HL-60/S4 (cell line): ENCODE data around the gene LCN10.

Experiments used
- in situ Hi-C: fragments of 300-500 bp; cut with MboI; formaldehyde crosslinking; loops from 2 replicates; pipeline ENCODE4 v1.14.3; 2022; ENCODE audit warnings: low sequenced_read_pairs

Gene LCN10

DNA sequence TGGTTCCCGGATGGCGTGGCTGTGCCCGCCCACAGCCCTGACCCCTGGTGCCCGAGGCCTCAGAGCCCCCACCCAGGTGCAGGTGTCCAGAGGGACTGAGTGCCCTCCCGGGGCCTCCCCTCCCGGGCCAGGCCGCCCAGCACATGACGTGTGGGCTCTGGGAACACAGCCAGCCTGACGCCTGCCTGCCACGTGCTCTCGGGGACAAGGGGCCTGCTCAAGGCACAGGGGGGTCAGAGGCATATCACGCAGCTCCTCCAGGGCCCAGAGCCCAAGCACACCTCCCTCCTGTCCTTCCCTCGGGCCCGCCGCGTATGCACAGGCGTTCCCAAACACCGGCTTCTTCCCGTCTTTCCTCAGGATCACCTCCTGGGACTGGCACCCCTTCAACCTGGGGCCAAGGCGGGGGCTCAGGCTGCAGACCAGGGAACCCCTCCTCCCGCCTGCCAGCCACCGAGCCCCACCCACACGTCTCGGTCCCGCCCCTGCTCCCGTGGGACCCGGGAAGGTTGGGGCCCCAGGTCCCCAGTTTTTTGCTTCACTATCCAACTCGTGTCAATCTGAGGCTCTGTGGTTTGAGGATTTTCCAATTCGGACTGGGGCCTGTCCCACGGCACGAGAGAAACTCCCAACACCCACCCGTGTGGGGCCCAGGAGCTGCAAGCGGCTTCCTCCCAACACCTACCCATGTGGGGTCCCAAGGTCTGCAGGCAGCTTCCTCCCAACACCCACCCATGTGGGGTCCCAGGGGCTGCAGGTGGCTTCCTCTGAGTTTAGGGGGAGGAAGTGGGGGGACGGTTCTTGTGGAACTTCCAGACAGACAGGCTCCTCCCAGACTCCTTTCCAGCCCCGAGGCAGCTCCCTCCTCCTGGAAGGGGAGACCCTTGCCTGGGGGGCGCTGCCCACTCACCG is 1.5 kb downstream of the LCN10 start:
- in situ Hi-C loops = no loop called here

DNA sequence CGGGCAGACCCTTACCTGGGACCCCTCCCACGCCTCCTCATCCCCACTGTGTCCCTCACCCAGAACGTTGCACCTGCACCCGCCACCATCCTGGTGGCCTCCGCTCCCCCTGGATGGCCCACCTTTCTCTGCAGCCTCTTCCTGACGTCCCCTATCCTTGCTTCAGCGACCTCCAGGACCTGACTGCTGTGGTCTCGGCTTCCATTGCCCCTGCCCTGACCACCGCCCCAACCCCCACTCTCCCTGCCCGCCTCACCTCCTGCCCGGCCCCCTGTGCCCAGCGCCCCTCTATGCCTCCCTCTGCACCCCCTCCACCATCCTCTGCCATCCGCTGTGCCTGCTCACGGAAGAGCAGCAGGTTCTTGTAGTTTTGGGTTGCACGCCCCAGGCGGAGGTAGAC is 2.2 kb downstream of the LCN10 start:
- in situ Hi-C loops = no loop called here

DNA sequence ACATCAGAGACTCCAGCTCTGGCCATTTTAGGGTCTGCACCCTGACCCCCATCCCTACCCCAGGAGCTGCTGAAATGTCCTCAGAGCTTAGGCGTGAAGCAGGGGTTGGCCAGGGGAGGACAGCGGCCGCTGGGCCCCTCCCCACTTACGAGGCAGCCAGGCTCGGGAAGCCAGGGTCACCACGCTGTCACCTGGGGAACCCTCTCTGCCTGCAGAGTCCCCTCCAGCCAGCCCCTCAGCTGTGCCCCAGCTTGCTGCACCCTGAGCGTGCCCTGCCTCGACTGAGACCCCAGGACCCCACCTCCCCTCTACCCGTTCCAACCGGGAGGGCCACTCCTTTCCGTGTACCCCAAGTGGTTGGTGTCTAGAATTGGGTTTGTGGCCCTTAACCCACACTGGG is 2.7 kb downstream of the LCN10 start:
- in situ Hi-C loops = no loop called here

DNA sequence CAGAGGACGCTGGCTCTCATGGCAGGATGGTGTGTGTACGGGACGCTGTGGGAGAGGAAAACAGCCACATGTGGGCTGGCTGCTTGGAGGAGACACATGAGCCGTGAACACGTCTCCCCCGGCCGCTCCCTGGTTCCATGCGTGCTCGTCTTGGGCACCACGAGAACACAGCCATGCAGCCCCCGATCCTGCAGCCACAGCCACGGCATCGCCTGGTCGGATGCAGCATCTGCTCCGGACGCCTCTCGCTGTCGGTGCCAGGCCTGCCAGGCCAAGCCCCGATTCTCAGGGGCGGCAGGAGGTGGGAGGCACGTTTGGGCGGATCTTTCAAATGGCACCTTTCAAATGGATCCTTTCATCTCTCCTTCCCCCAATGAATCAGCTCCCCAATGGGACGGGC is 3.2 kb downstream of the LCN10 start:
- in situ Hi-C loops = no loop called here

DNA sequence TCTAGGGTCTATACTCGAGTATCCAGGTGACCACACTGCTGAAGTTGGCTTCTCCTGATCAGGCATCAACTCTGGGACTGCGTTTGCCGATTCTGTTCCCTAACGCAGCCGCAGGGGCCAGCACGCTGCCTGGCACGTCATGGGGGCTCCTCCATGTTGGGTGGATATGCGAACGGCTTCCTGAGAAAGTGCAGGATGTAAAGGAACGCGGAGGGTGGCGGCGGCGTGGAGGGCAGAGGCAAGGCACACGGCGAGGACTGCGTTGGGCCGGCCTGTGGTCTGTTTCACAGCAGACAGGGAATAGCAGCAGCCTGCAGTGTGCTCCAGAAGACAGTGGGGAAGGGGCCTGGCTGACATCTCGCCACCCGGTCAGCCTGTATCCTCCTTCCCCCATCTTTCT is 3.8 kb downstream of the LCN10 start:
- in situ Hi-C loops = no loop called here

DNA sequence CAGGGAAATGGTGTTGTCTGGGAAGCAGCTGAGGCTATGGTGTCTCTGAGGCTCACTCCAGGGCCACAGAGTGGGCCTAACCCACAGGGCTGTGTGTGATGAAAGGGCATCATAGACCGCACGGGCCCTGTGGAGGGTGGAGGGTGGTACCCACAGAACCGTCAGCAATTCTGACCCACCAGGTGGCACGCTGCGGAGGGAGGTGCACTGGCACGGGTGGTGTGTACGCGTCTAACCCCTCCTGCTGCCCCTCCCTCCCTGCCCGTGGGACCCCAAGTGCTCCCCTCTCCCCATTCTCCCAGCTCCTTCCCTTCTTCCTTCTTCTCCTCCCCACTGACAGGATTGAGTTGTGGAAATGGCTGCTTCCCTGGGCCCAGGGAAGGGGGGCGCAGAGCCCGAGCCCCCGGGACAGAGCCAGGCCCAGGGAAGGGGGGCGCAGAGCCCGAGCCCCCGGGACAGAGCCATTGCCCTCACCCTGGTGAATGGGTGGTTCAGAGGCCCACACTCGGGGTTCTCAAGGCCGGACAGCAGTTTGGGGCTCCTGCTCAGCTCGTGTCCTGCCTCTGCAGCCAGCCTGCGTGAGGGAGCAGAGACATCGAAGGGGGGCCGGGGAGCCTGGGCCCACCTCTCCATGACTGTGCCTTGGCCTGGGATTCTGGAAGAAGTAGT is 6.8 kb downstream of the LCN10 start:
- in situ Hi-C loops = no loop called here

DNA sequence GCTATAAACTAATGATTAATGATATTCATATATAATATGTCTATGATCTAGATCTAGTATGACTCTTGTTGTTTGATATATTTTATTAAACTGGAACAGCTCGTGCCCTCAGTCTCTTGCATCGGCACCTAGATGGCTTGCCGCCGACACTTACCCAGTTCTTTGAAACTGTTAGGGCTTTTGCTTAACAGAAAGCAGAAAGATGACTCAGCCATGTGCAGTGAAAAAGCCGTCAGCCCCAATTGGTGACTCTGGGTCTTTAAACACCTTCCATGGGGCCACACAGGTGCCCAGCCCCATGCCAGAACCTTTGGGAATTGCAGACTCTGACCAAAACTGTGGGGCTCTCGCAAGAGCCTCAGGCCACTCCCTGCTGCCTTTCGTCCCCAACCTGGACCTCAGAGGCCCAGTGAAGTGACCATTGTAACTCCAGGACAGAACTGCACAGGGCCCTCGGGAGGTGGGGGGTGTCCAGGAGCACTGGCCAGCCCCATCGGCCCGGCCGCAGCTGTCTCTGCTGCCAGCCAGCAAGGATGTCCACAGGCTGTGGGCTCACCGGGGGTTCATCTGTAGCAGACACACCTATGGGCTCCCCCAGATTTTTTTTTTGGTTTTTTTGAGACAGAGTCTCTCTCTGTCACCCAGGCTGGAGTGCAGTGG is 7.8 kb downstream of the LCN10 start:
- in situ Hi-C loops = no loop called here

DNA sequence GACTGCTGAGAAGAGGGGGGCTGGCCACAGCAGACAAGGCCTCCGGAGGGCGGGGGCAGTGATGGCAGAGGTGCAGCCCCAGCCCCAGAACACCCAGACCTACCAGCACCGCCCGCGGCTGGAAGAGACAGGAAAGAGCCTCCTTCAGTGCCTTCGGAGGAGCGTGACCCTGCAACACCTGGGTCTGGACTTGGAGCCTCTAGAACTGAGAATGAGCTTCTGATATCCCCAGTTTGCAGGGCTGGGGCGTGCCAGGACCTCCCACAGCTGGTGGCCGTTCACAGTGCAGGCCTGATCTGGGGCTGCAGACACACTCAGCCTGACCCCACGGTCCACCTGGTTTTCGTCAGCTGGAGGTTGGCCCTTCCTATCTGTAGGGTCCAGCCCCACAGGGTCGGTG is 9.1 kb downstream of the LCN10 start:
- in situ Hi-C loops = no loop called here

DNA sequence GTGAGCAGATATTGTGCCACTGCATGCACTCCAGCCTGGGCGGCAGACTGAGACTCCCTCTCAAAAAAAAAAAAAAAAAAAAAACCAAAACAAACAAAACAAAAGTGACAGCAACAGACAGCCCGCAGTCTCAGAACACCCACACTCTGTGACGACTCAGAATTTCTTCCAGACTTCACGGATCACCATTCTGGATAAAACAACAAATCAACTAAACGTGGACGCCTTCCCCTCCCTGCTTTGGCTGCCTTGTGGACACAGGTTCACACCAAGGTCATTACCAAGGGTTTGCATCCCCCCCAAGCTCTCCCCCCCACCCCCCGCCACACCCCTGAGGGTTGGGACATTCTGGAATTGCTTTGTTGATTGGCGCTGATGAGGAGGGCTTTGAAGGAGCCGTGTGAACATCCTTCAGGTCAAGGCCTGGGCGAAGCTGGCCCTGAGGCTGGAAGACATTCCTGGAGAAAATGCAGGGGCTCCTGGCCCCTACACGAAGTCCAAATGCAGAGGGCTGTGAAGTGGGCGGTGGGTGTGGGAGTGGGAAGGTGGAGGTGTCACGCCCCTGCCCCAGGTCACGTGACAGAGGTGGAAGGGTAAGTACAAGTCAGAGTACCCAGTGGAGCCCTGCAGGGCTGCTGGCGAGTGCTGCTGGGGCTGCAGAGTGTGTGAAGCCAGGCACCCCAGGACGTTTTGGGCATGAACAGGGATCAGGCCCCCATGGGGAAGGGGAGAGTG is 10.1 kb downstream of the LCN10 start:
- in situ Hi-C loops = no loop called here

DNA sequence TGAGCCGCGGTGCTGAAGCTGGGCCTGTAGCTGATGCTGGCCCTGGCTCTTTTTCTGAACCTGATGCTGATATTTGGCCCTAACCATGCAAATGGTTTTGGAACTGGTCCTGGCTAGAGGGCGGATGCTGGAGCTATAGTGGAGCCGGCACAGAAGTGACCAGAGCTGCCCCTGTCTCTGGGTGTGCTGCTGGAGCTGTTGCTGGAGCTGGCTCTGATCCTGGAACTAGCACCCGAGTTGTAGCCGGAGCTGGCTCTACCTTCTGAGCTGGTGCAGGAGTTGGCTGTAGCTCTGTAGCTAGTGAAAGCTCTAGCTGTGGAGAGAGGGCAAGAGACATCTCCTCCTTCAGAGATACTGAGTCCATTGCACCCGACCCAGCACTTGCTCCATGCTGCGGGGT is 12.8 kb downstream of the LCN10 start:
- in situ Hi-C loops = no loop called here

DNA sequence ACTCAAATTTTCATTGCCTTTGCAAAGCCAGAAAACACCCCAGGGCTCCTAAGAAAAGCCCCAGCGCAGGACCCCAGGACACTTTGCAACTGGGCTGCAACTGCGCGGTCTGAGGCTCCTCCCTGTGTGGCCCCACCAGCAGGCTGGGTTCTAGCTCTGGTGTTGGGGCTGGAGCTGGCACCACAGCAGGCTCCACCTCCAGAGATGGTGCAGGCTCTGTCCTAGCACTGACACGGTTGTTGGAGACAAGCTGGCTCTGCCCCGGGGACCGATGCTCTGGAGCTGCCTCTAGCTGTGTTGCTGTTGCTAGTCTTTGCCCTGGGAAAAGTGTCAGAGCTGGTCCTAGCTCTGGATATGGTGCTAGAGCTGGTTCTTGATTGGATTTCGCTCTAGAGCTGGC is 13.6 kb downstream of the LCN10 start:
- in situ Hi-C loops = no loop called here

DNA sequence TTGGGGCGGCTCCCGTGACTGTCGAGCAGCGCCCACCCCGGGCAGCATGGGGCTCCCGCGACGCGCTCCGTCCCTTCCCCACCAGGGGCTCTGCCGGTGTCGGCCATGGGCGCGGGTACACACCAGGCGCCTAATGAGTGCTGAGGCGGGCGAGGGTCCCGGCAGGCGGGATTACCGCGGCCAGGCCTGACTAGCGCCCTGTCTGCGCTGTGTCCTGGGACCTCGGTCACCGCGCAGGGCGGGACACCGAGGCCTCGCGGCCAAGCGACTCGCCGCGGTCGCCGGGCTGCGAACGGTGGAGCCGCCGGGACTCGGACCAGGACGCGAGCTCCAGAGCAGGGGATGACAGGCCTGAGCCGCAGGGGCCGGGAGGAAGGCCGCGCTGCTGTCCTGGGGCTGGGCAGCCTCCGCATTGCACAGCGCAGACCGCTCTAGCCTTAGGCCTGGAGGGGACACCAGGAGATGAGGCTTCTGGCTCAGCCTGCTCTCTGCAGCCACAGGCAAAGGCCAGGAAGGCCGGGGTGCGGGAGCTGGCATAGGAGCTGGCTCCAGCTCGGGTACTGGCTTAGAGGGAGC is 14.1 kb downstream of the LCN10 start:
- in situ Hi-C loops = no loop called here

DNA sequence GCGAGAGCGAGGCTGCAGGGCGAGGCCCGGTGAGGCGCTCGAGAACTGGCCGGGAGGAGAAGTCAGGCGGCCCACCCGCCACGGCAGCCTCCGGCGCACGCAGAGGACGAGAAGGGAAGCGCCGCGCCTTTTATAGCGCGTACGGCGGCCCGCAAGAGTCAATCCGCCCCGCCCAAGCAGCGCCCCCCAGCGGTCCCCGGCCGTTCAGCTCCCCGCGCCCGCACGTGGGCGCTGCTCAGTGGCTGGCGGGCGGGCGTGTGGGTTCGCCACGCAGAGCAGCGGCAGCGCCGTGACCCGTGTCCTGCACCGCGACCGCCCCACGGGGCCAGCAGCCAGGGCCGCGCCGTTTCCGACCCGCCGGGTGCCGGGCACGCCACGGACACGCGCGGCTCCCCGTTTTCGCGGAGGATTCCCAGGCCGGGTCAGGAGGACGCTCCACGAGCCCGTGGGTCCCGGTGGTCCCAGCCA is 14.6 kb downstream of the LCN10 start:
- in situ Hi-C loops = no loop called here

DNA sequence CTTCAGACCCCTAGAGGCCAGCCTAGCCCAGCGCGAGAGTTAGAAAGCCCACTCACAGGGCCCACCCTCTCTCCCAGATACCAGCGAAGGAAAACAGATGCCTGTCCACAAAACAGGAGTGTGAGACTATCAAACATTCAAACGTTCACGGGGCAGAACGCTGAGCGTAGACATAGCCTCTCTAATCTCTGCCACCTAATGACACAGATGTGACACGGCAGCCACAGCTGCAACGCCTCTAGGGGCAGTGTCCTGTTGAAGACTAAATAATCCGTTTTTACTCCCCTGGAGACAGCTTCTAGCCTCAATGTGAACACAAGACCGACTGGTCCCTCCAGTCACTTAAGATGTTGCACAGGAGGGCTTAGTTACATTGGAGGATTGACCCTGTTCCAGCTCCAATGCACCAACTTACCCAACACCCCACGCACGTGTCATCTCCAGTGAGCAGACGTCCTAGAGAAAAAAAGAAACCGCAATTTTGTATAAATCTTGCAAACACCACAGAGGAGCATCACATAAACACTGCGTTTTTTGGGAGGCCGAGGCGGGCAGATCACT is 16.0 kb downstream of the LCN10 start:
- in situ Hi-C loops = no loop called here

DNA sequence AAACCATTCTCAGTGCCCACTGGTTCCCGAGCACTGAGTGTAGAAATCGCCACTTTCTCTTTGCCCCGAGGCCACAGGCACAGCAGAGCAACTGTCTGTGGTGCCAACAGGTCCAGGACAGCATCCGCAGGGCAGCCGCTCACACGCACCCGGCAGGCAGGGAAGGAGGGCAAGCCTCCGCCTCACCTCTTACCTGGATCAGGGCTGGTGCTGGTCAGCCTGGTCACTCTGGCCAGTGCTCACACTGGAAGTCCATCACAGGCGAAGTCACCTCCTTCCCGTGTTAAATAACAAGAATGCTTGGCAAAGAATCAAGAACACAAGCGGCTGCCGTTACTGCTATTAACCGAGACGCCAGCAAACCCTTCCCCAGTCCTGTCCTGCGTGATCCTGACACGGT is 16.6 kb downstream of the LCN10 start:
- in situ Hi-C loops = no loop called here

DNA sequence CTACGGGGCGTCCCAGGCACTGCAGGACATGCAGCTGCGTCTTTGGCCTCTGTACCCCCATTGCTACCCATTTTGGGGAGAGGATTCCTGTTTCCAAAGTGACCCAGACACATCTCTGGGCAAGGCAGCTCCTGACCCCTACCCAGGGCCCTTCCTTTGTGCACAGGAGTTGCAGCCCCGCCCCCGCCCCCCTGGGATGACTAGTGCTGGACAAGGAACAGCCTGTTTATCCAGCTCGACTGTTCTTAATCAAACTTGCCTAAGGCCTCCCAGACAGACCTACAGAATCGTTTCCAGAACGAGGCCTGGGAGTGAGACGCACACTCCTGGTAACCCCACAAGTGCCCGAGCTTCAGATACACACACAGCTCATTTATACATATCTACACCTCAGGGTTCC is 17.1 kb downstream of the LCN10 start:
- in situ Hi-C loops = no loop called here

DNA sequence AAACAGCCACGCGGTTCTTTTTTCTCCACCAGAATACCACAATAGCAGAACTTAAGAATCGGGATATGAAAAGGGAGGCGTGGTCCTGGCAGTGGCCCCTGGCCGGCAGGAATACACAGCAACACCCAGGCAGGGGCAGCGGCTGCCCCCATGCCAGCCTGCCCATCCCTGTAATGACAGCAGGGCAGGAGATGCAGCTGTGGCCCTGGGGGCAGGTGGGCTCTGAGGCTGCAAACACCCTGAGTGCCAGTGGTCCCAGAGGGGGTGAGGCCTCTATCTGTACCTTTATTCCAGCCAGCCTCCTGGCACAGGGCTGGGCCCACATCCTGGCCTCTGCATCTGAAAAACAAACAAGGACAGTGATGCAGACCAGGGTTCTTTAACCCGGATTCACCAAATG is 18.0 kb downstream of the LCN10 start:
- in situ Hi-C loops = no loop called here

DNA sequence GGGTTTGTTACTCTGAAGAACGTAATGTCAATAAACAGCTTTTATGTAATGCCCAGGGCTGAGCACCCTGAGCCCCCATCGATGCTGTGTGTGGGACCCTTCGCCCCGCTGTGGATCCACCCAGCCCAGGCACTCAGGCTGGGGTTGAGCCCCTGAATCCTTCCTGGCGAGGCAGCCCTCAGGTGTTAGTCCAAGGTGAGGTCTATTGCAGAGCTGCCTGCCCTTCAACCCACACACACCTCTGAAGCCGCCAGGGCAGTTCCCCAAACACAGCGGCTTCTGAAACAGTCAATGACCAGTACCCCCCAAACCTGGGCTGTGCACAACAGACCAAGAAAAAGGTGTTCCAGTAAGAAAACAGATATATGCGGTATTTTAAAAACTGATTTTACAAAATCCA is 18.8 kb downstream of the LCN10 start:
- in situ Hi-C loops = no loop called here

DNA sequence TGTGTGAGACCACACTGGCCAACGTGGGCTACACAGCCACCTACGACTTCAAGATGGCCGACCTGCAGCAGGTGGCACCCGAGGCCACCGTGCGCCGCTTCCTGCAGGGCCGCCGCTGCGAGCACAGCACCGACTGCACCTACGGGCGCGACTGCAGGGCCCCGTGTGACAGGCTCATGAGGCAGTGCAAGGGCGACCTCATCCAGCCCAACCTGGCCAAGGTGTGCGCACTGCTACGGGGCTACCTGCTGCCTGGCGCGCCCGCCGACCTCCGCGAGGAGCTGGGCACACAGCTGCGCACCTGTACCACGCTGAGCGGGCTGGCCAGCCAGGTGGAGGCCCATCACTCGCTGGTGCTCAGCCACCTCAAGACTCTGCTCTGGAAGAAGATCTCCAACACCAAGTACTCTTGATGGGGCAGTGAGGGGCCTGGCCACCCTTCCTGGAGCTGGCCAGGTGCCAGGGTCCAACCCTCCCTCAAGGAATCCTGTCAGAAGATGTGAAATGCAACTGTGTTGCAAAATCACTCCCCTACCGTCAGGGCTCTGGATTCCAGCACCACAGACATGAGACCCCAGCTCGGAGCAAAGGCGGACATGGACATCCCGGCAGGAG is 19.3 kb downstream of the LCN10 start:
- in situ Hi-C loops = no loop called here

DNA sequence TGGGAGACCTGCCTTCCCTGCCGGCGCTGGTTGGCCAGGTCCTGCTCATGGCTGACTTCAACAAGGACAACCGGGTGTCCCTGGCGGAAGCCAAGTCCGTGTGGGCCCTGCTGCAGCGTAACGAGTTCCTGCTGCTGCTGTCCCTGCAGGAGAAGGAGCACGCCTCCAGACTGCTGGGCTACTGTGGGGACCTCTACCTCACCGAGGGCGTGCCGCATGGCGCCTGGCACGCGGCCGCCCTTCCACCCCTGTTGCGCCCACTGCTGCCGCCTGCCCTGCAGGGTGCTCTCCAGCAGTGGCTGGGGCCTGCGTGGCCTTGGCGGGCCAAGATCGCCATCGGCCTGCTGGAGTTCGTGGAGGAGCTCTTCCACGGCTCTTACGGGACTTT is 19.8 kb downstream of the LCN10 start:
- in situ Hi-C loops = no loop called here
